UCSD-AML1 (cell line): ENCODE results near the gene CAMK1D.

Experiments
- DNase-seq: peaks from one replicate; lab custom pipeline; 2025; ENCODE audit not compliant: unreplicated experiment; lab: John Stamatoyannopoulos, UW

The CAMK1D gene

GRCh38 chr10:12589291-12589690 lies 239.9 kb downstream of the CAMK1D start:
- no peak for DNase-seq

GRCh38 chr10:12589791-12590190 lies 240.4 kb downstream of the CAMK1D start:
- DNase-seq: no peak

GRCh38 chr10:12590675-12591659 lies 241.6 kb downstream of the CAMK1D start:
- DNase-seq: no peak

- DNase-seq: no peak
These were observed 243.6 kb downstream of the CAMK1D start for GRCh38 chr10:12592967-12593366.

GRCh38 chr10:12594448-12594944 lies 245.1 kb downstream of the CAMK1D start:
- peak; percentile 37 for DNase-seq

- no peak for DNase-seq
These were observed 246.7 kb downstream of the CAMK1D start for GRCh38 chr10:12595936-12596576.

GRCh38 chr10:12597176-12597575 lies 247.8 kb downstream of the CAMK1D start:
- DNase-seq: no peak

GRCh38 chr10:12597788-12598765 lies 248.7 kb downstream of the CAMK1D start:
- no peak for DNase-seq

- DNase-seq: no peak
These were observed 251.3 kb downstream of the CAMK1D start for GRCh38 chr10:12600652-12601051.

- DNase-seq: no peak
These were observed 253.2 kb downstream of the CAMK1D start for GRCh38 chr10:12602521-12602920.

- DNase-seq: no peak
These were observed 254.6 kb downstream of the CAMK1D start for GRCh38 chr10:12603766-12604470.

- peak; percentile 42 for DNase-seq
These were observed 256.4 kb downstream of the CAMK1D start for GRCh38 chr10:12605580-12606405.

GRCh38 chr10:12606461-12606860 lies 257.1 kb downstream of the CAMK1D start:
- DNase-seq: no peak

GRCh38 chr10:12608761-12609160 lies 259.4 kb downstream of the CAMK1D start:
- DNase-seq: no peak

GRCh38 chr10:12609435-12609834 lies 260.1 kb downstream of the CAMK1D start:
- DNase-seq: no peak

GRCh38 chr10:12613136-12613535 lies 263.8 kb downstream of the CAMK1D start:
- DNase-seq: no peak

- DNase-seq: no peak
These were observed 265.0 kb downstream of the CAMK1D start for GRCh38 chr10:12614177-12614995.
